Hepatocyte (in vitro differentiated cells): Measurements from ENCODE around the gene NKAIN2.
"Not testable (repeated sequence)": the region's sequence is repeated elsewhere in the genome, so short reads cannot be mapped to it uniquely, and the experiment has no call there.

Experiments
- EZH2 ChIP-seq: fragments of 200-600 bp; sonication (generic); IDR thresholded peaks from 2 replicates; pipeline ENCODE4 v1.6.1; 2016; ENCODE audit warnings: antibody characterized with exemption, mild to moderate bottlenecking, borderline replicate concordance
- TF ChIP-seq, protein P1 (sequence below): fragments of 200-600 bp; sonication (generic); IDR thresholded peaks from 2 replicates; pipeline ENCODE4 v1.5.1; 2016; ENCODE audit warnings: antibody characterized with exemption, mild to moderate bottlenecking; ENCODE audit not compliant: poor library complexity

DNA sequence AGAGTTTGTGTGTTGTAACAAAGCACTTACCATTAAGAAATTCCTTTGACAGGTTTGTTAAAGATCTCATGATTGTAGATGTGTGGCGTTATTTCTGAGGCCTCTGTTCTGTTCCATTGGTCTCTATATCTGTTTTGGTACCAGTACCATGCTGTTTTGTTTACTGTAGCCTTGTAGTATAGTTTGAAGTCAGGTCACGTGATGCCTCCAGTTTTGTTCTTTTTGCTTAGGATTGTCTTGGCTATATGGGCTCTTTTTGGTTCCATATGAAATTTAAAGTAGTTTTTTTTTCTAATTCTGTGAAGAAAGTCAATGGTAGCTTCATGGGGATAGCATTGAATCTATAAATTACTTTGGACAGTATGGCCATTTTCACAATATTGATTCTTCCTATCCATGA is 660.9 kb downstream of the NKAIN2 start:
- TF ChIP-seq, protein P1, sequence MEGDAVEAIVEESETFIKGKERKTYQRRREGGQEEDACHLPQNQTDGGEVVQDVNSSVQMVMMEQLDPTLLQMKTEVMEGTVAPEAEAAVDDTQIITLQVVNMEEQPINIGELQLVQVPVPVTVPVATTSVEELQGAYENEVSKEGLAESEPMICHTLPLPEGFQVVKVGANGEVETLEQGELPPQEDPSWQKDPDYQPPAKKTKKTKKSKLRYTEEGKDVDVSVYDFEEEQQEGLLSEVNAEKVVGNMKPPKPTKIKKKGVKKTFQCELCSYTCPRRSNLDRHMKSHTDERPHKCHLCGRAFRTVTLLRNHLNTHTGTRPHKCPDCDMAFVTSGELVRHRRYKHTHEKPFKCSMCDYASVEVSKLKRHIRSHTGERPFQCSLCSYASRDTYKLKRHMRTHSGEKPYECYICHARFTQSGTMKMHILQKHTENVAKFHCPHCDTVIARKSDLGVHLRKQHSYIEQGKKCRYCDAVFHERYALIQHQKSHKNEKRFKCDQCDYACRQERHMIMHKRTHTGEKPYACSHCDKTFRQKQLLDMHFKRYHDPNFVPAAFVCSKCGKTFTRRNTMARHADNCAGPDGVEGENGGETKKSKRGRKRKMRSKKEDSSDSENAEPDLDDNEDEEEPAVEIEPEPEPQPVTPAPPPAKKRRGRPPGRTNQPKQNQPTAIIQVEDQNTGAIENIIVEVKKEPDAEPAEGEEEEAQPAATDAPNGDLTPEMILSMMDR: not testable (repeated sequence)
- not testable (repeated sequence) for TF ChIP-seq EZH2
